HepG2 (cell line): ENCODE measurements around the gene HYPK. TPM values are rescaled to one million over a fixed set of nuclear protein-coding genes. Genes with fewer than 3 reads are reported as not detected.

Experiments used
- ARNTL ChIP-seq: sonication (generic); formaldehyde crosslinking; IDR thresholded peaks from 2 replicates; pipeline ENCODE4 v1.4.0; 2020; ENCODE audit warnings: mild to moderate bottlenecking, missing genetic modification reagents
- ASH2L ChIP-seq: fragments of 300-600, 200-600 bp; sonication (generic); IDR thresholded peaks from 2 replicates; pipeline ENCODE4 v1.7.0; 2017; ENCODE audit warnings: low read depth, mild to moderate bottlenecking, moderate library complexity, mixed read lengths, low read length; ENCODE audit not compliant: insufficient read length
- CHCHD3 ChIP-seq: sonication (generic); formaldehyde crosslinking; IDR thresholded peaks from 2 replicates; pipeline ENCODE4 v1.8.0; 2022; ENCODE audit warnings: mild to moderate bottlenecking, missing genetic modification reagents, moderate library complexity
- GLI4 ChIP-seq: sonication (generic); formaldehyde crosslinking; IDR thresholded peaks from 2 replicates; pipeline ENCODE4 v1.5.1; 2020; ENCODE audit warnings: missing genetic modification reagents, mild to moderate bottlenecking, moderate library complexity, borderline replicate concordance
- MIXL1 ChIP-seq: IDR thresholded peaks from 2 replicates; pipeline ENCODE4 v1.6.1; 2016
- MLX ChIP-seq: IDR thresholded peaks from 2 replicates; pipeline ENCODE4 v1.6.1; 2016
- NCOR1 ChIP-seq: fragments of 200-600 bp; sonication (generic); IDR thresholded peaks from 2 replicates; pipeline ENCODE4 v1.7.0; 2017; ENCODE audit warnings: antibody characterized with exemption, low read length, borderline replicate concordance
- NR0B2 ChIP-seq: sonication (generic); formaldehyde crosslinking; IDR thresholded peaks from 2 replicates; pipeline ENCODE4 v1.4.0; 2020; ENCODE audit warnings: mild to moderate bottlenecking, missing genetic modification reagents
- PHF20 ChIP-seq: sonication (generic); formaldehyde crosslinking; IDR thresholded peaks from 2 replicates; pipeline ENCODE4 v1.5.0; 2020; ENCODE audit warnings: mild to moderate bottlenecking, missing genetic modification reagents
- PHF5A ChIP-seq: IDR thresholded peaks from one replicate; pipeline ENCODE4 v1.6.1; 2018; ENCODE audit warnings: low read depth, missing genetic modification reagents; ENCODE audit not compliant: unreplicated experiment
- PRPF4 ChIP-seq: fragments of 200-400 bp; formaldehyde crosslinking; IDR thresholded peaks from 2 replicates; pipeline ENCODE4 v1.6.1; 2016; ENCODE audit warnings: low read length, low read depth; ENCODE audit not compliant: poor library complexity, severe bottlenecking
- RELA ChIP-seq: sonication (generic); formaldehyde crosslinking; IDR thresholded peaks from 2 replicates; pipeline ENCODE4 v1.4.0; 2020; ENCODE audit warnings: missing genetic modification reagents
- SIN3B ChIP-seq: fragments of 150-350 bp; IDR thresholded peaks from 2 replicates; pipeline ENCODE4 v1.6.1; 2014; ENCODE audit warnings: low read length
- TOE1 ChIP-seq: sonication (generic); formaldehyde crosslinking; IDR thresholded peaks from 2 replicates; pipeline ENCODE4 v1.4.0; 2020; ENCODE audit warnings: mild to moderate bottlenecking, missing genetic modification reagents
- U2AF2 ChIP-seq: fragments of 200-400 bp; formaldehyde crosslinking; IDR thresholded peaks from 2 replicates; pipeline ENCODE4 v1.6.1; 2017; ENCODE audit warnings: low read depth, mild to moderate bottlenecking, low read length
- ZBTB3 ChIP-seq: sonication (generic); formaldehyde crosslinking; IDR thresholded peaks from 2 replicates; pipeline ENCODE4 v1.4.0; 2020; ENCODE audit warnings: low read depth, mild to moderate bottlenecking, moderate library complexity, missing genetic modification reagents, borderline replicate concordance
- ZNF136 ChIP-seq: sonication (generic); formaldehyde crosslinking; IDR thresholded peaks from 2 replicates; pipeline ENCODE4 v1.8.1; 2022; ENCODE audit warnings: low read depth, mild to moderate bottlenecking, moderate library complexity, missing genetic modification reagents
- ZNF34 ChIP-seq: sonication (generic); formaldehyde crosslinking; IDR thresholded peaks from 2 replicates; pipeline ENCODE4 v1.4.0; 2020; ENCODE audit warnings: mild to moderate bottlenecking, missing genetic modification reagents, borderline replicate concordance
- ZNF766 ChIP-seq: sonication (generic); formaldehyde crosslinking; IDR thresholded peaks from 2 replicates; pipeline ENCODE4 v1.5.0; 2020; ENCODE audit warnings: missing genetic modification reagents, borderline replicate concordance
- polyA plus RNA-seq, 8 experiments: library from polyadenylated mRNA; depleted of rRNA in 3 of 8; stranded (reverse) in 7 of 8; unstranded in 1 of 8; fragments of >200 nt; fragmentation: Illumina TruSeq in 4 of 8; extraction: Trizol in 4 of 8; gene quantifications; 2 replicates each; pipeline versions ENCODE4 v1.2.1 to v1.2.3, GENCODE V29; 2011 to 2016; ENCODE audit warnings: low read depth in 4 of 8, missing spikeins in 1 of 8, mixed read lengths in 1 of 8; ENCODE audit not compliant: insufficient read depth in 1 of 8
- total RNA-seq, 5 experiments: library from RNA; depleted of rRNA; stranded (reverse); fragments of >200 nt; fragmentation: Illumina TruSeq; extraction: Trizol; gene quantifications; 2 replicates each; pipeline ENCODE4 v1.2.3, GENCODE V29; 2016; ENCODE audit warnings: low read depth in 1 of 5
- TF ChIP-seq, protein P1 (sequence below): sonication (generic); formaldehyde crosslinking; IDR thresholded peaks from 2 replicates; pipeline ENCODE4 v1.5.0; 2020; ENCODE audit warnings: missing genetic modification reagents, mild to moderate bottlenecking, borderline replicate concordance
- TF ChIP-seq, protein P2 (sequence below): sonication (generic); formaldehyde crosslinking; IDR thresholded peaks from 2 replicates; pipeline ENCODE4 v1.5.0; 2020; ENCODE audit warnings: mild to moderate bottlenecking, missing genetic modification reagents
- TF ChIP-seq, protein P3 (sequence below): sonication (generic); formaldehyde crosslinking; IDR thresholded peaks from 2 replicates; pipeline ENCODE4 v1.5.1; 2020; ENCODE audit warnings: mild to moderate bottlenecking, missing genetic modification reagents

The HYPK gene
- total and polyA plus RNA-seq, 2 of the 13 experiments (the other 11 are each of a cell fraction or from before 2014, with no cell fraction given) = 13.5 to 16.5 TPM

DNA sequence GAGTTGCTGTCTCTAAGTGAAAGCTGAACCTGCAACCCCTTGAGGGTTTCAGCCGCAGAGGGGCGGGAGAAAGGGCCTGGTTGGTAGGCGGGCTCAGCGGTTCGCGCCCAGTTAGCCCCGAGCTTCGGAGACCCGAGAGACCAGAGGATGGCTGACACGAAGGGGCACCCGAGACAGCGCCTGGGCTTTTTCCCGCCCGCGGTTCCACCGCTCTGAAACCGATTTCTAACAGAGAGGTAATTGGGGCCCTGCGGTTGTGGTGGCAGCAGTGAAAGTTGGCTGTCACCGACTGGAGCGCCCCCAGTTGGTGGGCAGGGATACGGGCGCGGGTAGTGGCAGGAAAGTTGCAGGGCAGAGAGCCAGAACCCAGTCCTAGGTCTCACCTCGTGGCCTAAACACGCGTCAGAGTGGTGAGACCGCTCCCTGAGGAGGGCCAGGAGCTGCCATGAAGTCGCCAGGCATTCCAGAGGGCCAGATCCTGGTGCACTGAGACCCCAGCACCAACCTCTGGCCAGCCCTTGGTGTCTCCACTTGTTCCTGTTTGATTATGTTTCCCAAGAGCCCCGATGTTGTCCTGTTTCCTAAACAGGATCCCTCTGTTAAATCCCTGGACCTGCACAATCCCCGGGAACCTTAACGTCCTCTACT lies 23.0 kb upstream of the HYPK start (continued):
- no peak for TF ChIP-seq U2AF2
- TF ChIP-seq NCOR1 = no peak
- TF ChIP-seq ZNF34 = no peak; the same call in 1 of the 2 replicates
- no peak for TF ChIP-seq TOE1
- TF ChIP-seq, protein P1, sequence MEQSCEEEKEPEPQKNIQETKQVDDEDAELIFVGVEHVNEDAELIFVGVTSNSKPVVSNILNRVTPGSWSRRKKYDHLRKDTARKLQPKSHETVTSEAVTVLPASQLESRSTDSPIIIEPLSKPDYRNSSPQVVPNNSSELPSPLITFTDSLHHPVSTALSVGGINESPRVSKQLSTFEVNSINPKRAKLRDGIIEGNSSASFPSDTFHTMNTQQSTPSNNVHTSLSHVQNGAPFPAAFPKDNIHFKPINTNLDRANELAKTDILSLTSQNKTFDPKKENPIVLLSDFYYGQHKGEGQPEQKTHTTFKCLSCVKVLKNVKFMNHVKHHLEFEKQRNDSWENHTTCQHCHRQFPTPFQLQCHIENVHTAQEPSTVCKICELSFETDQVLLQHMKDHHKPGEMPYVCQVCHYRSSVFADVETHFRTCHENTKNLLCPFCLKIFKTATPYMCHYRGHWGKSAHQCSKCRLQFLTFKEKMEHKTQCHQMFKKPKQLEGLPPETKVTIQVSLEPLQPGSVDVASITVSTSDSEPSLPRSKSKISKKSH = peak; percentile 84
- peak; percentile 56; the same call in 1 of the 2 replicates for TF ChIP-seq GLI4 (CRISPR knock-in tag)
- TF ChIP-seq, protein P2, sequence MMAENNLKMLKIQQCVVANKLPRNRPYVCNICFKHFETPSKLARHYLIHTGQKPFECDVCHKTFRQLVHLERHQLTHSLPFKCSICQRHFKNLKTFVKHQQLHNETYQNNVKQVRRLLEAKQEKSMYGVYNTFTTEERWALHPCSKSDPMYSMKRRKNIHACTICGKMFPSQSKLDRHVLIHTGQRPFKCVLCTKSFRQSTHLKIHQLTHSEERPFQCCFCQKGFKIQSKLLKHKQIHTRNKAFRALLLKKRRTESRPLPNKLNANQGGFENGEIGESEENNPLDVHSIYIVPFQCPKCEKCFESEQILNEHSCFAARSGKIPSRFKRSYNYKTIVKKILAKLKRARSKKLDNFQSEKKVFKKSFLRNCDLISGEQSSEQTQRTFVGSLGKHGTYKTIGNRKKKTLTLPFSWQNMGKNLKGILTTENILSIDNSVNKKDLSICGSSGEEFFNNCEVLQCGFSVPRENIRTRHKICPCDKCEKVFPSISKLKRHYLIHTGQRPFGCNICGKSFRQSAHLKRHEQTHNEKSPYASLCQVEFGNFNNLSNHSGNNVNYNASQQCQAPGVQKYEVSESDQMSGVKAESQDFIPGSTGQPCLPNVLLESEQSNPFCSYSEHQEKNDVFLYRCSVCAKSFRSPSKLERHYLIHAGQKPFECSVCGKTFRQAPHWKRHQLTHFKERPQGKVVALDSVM (CRISPR knock-in tag) = no peak
- no peak for TF ChIP-seq NR0B2 (CRISPR knock-in tag)
- peak; percentile 53; the same call in 1 of the 2 replicates for TF ChIP-seq ZBTB3
- no peak; the same call in 1 of the 2 replicates for TF ChIP-seq PHF20 (CRISPR knock-in tag)
- TF ChIP-seq ZNF766 (CRISPR knock-in tag) = no peak
- TF ChIP-seq, protein P3, sequence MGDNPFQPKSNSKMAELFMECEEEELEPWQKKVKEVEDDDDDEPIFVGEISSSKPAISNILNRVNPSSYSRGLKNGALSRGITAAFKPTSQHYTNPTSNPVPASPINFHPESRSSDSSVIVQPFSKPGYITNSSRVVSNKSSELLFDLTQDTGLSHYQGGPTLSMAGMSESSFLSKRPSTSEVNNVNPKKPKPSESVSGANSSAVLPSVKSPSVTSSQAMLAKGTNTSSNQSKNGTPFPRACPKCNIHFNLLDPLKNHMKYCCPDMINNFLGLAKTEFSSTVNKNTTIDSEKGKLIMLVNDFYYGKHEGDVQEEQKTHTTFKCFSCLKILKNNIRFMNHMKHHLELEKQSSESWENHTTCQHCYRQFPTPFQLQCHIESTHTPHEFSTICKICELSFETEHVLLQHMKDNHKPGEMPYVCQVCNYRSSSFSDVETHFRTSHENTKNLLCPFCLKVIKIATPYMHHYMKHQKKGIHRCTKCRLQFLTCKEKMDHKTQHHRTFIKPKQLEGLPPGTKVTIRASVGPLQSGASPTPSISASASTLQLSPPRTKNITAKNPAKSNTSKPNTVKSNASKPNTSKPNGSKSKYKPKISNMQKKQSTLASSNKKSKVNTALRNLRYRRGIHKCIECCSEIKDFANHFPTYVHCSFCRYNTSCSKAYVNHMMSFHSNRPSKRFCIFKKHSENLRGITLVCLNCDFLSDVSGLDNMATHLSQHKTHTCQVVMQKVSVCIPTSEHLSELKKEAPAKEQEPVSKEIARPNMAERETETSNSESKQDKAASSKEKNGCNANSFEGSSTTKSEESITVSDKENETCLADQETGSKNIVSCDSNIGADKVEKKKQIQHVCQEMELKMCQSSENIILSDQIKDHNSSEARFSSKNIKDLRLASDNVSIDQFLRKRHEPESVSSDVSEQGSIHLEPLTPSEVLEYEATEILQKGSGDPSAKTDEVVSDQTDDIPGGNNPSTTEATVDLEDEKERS (CRISPR knock-in tag) = peak; percentile 41; the same call in 1 of the 2 replicates
- no peak for TF ChIP-seq MIXL1 (CRISPR knock-in tag)
- TF ChIP-seq PRPF4 = no peak
- TF ChIP-seq CHCHD3 = no peak
- peak; percentile 80 for TF ChIP-seq ARNTL (CRISPR knock-in tag)
- peak; percentile 64 for TF ChIP-seq ASH2L
- no peak for TF ChIP-seq PHF5A (CRISPR knock-in tag)
- TF ChIP-seq RELA (CRISPR knock-in tag) = no peak
- TF ChIP-seq MLX (CRISPR knock-in tag) = no peak
- TF ChIP-seq SIN3B = no peak
- TF ChIP-seq ZNF136 = peak; percentile 51; the same call in 1 of the 2 replicates
